Measurements from ENCODE around the gene LRRC2. TPM values are rescaled to one million over a fixed set of nuclear protein-coding genes. Genes with fewer than 3 reads are reported as not detected.
A peak's percentile ranks its signal among the peaks of the same experiment; 100 is the strongest.

Gene LRRC2
- total RNA-seq, 1 experiment from 2014 or later = 0.26 TPM

DNA sequence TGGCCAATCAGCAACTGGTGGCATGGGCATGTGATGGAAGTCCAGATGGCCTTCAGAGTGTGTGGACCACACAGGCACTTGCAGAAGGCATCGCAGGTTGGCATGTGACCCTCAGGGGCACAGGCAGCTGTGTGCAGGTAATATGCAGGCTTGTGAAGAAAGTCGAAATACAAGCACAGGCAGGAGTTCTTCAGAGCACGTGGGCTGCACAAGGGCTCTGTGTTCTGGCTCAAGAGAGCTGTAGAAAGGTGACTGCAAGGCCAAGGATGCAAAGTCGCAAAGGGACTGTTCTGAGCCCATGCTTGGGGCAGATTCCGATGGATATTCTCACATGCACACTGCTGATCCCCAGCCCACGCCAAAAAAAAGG, 8.3 kb downstream of the LRRC2 start:
- Histone ChIP-seq H3F3A (ENCODE audit: low read length, unreplicated experiment) (no peaks in the 10 kb centered on the region), H3K27ac (ENCODE audit: low read length) (peak overlapping the region; percentile 3; the same call in 1 of the 2 replicates), H3K4me3 (ENCODE audit: low read length) (no peak overlapping the region), H2AFZ (ENCODE audit: low read length) (peak overlapping the region; percentile 98), H4K20me1 (ENCODE audit: low read length) (no peaks in the 10 kb centered on the region), H3K9me3 (ENCODE audit: low read length) (no peaks in the 10 kb centered on the region), H3K9me2 (replicated peaks; ENCODE audit: low read length) (no peaks in the 10 kb centered on the region), H3K4me1 (ENCODE audit: insufficient read depth, low read length) (peaks cover 39% of the 10 kb centered on the region), H3K79me2 (ENCODE audit: low read length) (no peaks in the 10 kb centered on the region), H3K9ac (ENCODE audit: low read length) (no peak overlapping the region), H3K4me2 (ENCODE audit: low read length) (peak overlapping the region; percentile 94), H3K27me3 (ENCODE audit: low read length) (no peaks in the 10 kb centered on the region), H3K36me3 (ENCODE audit: low read depth, low read length) (no peaks in the 10 kb centered on the region)
- ATAC-seq = no peak
- ChIA-PET CTCF (interaction anchor here (0.6 to 3.4 kb wide), 8 partner anchors 30 to 814 kb away, joined by 3 to 112 read pairs (median 4); no protein-coding TSS in a partner anchor), POLR2A (ENCODE audit: unreplicated experiment) (no interaction called here)
- no peak for DNase-seq
- TF ChIP-seq EZH2phosphoT487 (IDR thresholded peaks at IDR 0.05; ENCODE audit: borderline replicate concordance, low read length) = no peak
- no TSS peak for BruUV-seq (replicated peaks)
- intact Hi-C loops (cut with micrococcal nuclease) = loop anchor here (1.0 to 2.0 kb wide), 4 partner anchors 69 to 179 kb away; no protein-coding TSS in a partner anchor

GRCh38 chr3:46553154-46553553, 12.9 kb downstream of the LRRC2 start:
- Histone ChIP-seq H3K4me3 (ENCODE audit: low read length) (no peak overlapping the region), H2AFZ (ENCODE audit: low read length) (no peak overlapping the region), H3K9me2 (replicated peaks; ENCODE audit: low read length) (no peaks in the 10 kb centered on the region), H4K20me1 (ENCODE audit: low read length) (no peaks in the 10 kb centered on the region), H3K36me3 (ENCODE audit: low read depth, low read length) (no peaks in the 10 kb centered on the region), H3K9me3 (ENCODE audit: low read length) (no peaks in the 10 kb centered on the region), H3K79me2 (ENCODE audit: low read length) (no peaks in the 10 kb centered on the region), H3K27ac (ENCODE audit: low read length) (no peak overlapping the region), H3K9ac (ENCODE audit: low read length) (no peak overlapping the region), H3F3A (ENCODE audit: low read length, unreplicated experiment) (no peaks in the 10 kb centered on the region), H3K4me2 (ENCODE audit: low read length) (no peak overlapping the region), H3K27me3 (ENCODE audit: low read length) (no peaks in the 10 kb centered on the region), H3K4me1 (ENCODE audit: insufficient read depth, low read length) (peaks cover 48% of the 10 kb centered on the region)
- BruUV-seq (replicated peaks) = no TSS peak
- ATAC-seq = no peak
- intact Hi-C loops (cut with micrococcal nuclease) = no loop called here
- TF ChIP-seq CTCF (conservative IDR thresholded peaks at IDR 0.05; ENCODE audit: low read depth, low read length) = no peak
- no peak for TF ChIP-seq EZH2phosphoT487 (IDR thresholded peaks at IDR 0.05; ENCODE audit: borderline replicate concordance, low read length)
- TF ChIP-seq EZH2 (IDR thresholded peaks at IDR 0.05; ENCODE audit: low read length, unreplicated experiment) = no peak
- POLR2A ChIA-PET (ENCODE audit: unreplicated experiment) = no interaction called here
- CTCF ChIA-PET = no interaction called here
- DNase-seq = no peak

- no peaks in the 10 kb centered on the region for H4K20me1 ChIP-seq (ENCODE audit: low read length)
- H3K27ac ChIP-seq (ENCODE audit: low read length) = no peak overlapping the region
- no peaks in the 10 kb centered on the region for H3K79me2 ChIP-seq (ENCODE audit: low read length)
- H3K9me2 ChIP-seq (replicated peaks; ENCODE audit: low read length) = no peaks in the 10 kb centered on the region
- POLR2A ChIA-PET (ENCODE audit: unreplicated experiment) = no interaction called here
- no peak overlapping the region for H2AFZ ChIP-seq (ENCODE audit: low read length)
- ATAC-seq = no peak
- H3K9ac ChIP-seq (ENCODE audit: low read length) = no peak overlapping the region
- no TSS peak for BruUV-seq (replicated peaks)
- H3F3A ChIP-seq (ENCODE audit: low read length, unreplicated experiment) = no peaks in the 10 kb centered on the region
- no peaks in the 10 kb centered on the region for H3K36me3 ChIP-seq (ENCODE audit: low read depth, low read length)
- no peaks in the 10 kb centered on the region for H3K9me3 ChIP-seq (ENCODE audit: low read length)
- CTCF ChIA-PET = no interaction called here
- no peak overlapping the region for H3K4me2 ChIP-seq (ENCODE audit: low read length)
- H3K27me3 ChIP-seq (ENCODE audit: low read length) = no peaks in the 10 kb centered on the region
- no peak overlapping the region for H3K4me3 ChIP-seq (ENCODE audit: low read length)
- TF ChIP-seq EZH2phosphoT487 (IDR thresholded peaks at IDR 0.05; ENCODE audit: borderline replicate concordance, low read length) (no peak), CTCF (conservative IDR thresholded peaks at IDR 0.05; ENCODE audit: low read depth, low read length) (no peak), EZH2 (IDR thresholded peaks at IDR 0.05; ENCODE audit: low read length, unreplicated experiment) (no peak)
- DNase-seq = no peak
- intact Hi-C loops (cut with micrococcal nuclease) = no loop called here
- peaks cover 42% of the 10 kb centered on the region for H3K4me1 ChIP-seq (ENCODE audit: insufficient read depth, low read length)
Observed at GRCh38 chr3:46552538-46552937, 13.6 kb downstream of the LRRC2 start.

All from PC-3 (cell line).